Measurements from ENCODE around the gene GPSM3. TPM values are rescaled to one million over a fixed set of nuclear protein-coding genes. Genes with fewer than 3 reads are reported as not detected.

Gene GPSM3
- total and polyA plus RNA-seq, 2 experiments from 2014 or later, result 4.7 to 5.9 TPM

- no peak overlapping the region for H3K4me2 ChIP-seq
- Mint-ChIP-seq H3K9me3 (no peaks in the 10 kb centered on the region; the same call in 2 of the 3 replicates), H3K27me3 (ENCODE audit: insufficient read depth, low read depth, poor library complexity) (peaks cover 17% of the 10 kb centered on the region), H3K4me3 (no peak overlapping the region), H3K27ac (peak overlapping the region; percentile 62; the same call in 1 of the 2 replicates), H3K36me3 (ENCODE audit: low read depth) (peaks cover 76% of the 10 kb centered on the region), H3K4me1 (peaks cover 40% of the 10 kb centered on the region)
- TF ChIP-seq STAT1 (IDR thresholded peaks at IDR 0.05; ENCODE audit: unreplicated experiment) (no peak), JUNB (IDR thresholded peaks at IDR 0.05; ENCODE audit: unreplicated experiment) (no peak), EZH2 (IDR thresholded peaks at IDR 0.05; ENCODE audit: low read depth, unreplicated experiment) (no peak), CREB1 (CRISPR knock-in tag; IDR thresholded peaks at IDR 0.05; ENCODE audit: low read depth) (no peak), NANOG (IDR thresholded peaks at IDR 0.05; ENCODE audit: borderline replicate concordance) (no peak), REST (IDR thresholded peaks at IDR 0.05; ENCODE audit: unreplicated experiment) (no peak)
- peaks cover 13% of the 10 kb centered on the region for H3K79me2 ChIP-seq (replicated peaks; ENCODE audit: insufficient read depth)
- peaks cover 13% of the 10 kb centered on the region for H3F3A ChIP-seq (replicated peaks; ENCODE audit: low read depth)
- peaks cover 5% of the 10 kb centered on the region for H3K36me3 ChIP-seq (ENCODE audit: insufficient read depth)
- no peaks in the 10 kb centered on the region for H4K20me1 ChIP-seq (replicated peaks; ENCODE audit: insufficient read depth)
- DNase-seq (ENCODE audit: low spot score), result no peak
- H3K4me1 ChIP-seq (ENCODE audit: insufficient read depth), result peaks cover 11% of the 10 kb centered on the region
- no peaks in the 10 kb centered on the region for H3K27me3 ChIP-seq (ENCODE audit: insufficient read depth)
- no peaks in the 10 kb centered on the region for H3K9me2 ChIP-seq (ENCODE audit: insufficient read depth)
- no peak overlapping the region for H3K27ac ChIP-seq (ENCODE audit: low read depth)
- ATAC-seq, result no peak
- no peak overlapping the region for H2AFZ ChIP-seq
- H3K4me3 ChIP-seq, result no peak overlapping the region
These were observed 8.9 kb downstream of the GPSM3 start for GRCh38 chr6:32183483-32184083.

GRCh38 chr6:32183030-32183429, 9.4 kb downstream of the GPSM3 start:
- Mint-ChIP-seq H3K4me3 (no peak overlapping the region), H3K36me3 (ENCODE audit: low read depth) (peaks cover 71% of the 10 kb centered on the region), H3K27me3 (ENCODE audit: insufficient read depth, low read depth, poor library complexity) (peaks cover 17% of the 10 kb centered on the region), H3K9me3 (no peaks in the 10 kb centered on the region), H3K4me1 (peaks cover 38% of the 10 kb centered on the region), H3K27ac (no peak overlapping the region)
- Histone ChIP-seq H3K4me2 (no peak overlapping the region), H2AFZ (no peak overlapping the region), H3F3A (replicated peaks; ENCODE audit: low read depth) (peaks cover 13% of the 10 kb centered on the region), H4K20me1 (replicated peaks; ENCODE audit: insufficient read depth) (no peaks in the 10 kb centered on the region), H3K79me2 (replicated peaks; ENCODE audit: insufficient read depth) (peaks cover 13% of the 10 kb centered on the region), H3K4me3 (no peak overlapping the region), H3K4me1 (ENCODE audit: insufficient read depth) (peaks cover 9% of the 10 kb centered on the region; the same call in 1 of the 2 replicates), H3K36me3 (ENCODE audit: insufficient read depth) (peaks cover 5% of the 10 kb centered on the region), H3K9me2 (ENCODE audit: insufficient read depth) (no peaks in the 10 kb centered on the region), H3K27me3 (ENCODE audit: insufficient read depth) (no peaks in the 10 kb centered on the region), H3K27ac (ENCODE audit: low read depth) (no peak overlapping the region)
- TF ChIP-seq ETS1 (IDR thresholded peaks at IDR 0.05) (no peak), POLR2AphosphoS5 (IDR thresholded peaks at IDR 0.05; ENCODE audit: low read depth) (no peak), EZH2 (IDR thresholded peaks at IDR 0.05; ENCODE audit: low read depth, unreplicated experiment) (no peak), CREB1 (CRISPR knock-in tag; IDR thresholded peaks at IDR 0.05; ENCODE audit: low read depth) (no peak), ZNF331 (CRISPR knock-in tag; IDR thresholded peaks at IDR 0.05; ENCODE audit: low read depth) (no peak), JUNB (IDR thresholded peaks at IDR 0.05; ENCODE audit: unreplicated experiment) (no peak), NANOG (IDR thresholded peaks at IDR 0.05; ENCODE audit: borderline replicate concordance) (no peak)
- no peak for ATAC-seq
- DNase-seq (ENCODE audit: low spot score), result no peak
